ENCODE data around the gene FCGR3A. TPM values are rescaled to one million over a fixed set of nuclear protein-coding genes. Genes with fewer than 3 reads are reported as not detected.

The FCGR3A gene
- total RNA-seq, 1 donor from 2014 or later = 1.00 TPM

DNA sequence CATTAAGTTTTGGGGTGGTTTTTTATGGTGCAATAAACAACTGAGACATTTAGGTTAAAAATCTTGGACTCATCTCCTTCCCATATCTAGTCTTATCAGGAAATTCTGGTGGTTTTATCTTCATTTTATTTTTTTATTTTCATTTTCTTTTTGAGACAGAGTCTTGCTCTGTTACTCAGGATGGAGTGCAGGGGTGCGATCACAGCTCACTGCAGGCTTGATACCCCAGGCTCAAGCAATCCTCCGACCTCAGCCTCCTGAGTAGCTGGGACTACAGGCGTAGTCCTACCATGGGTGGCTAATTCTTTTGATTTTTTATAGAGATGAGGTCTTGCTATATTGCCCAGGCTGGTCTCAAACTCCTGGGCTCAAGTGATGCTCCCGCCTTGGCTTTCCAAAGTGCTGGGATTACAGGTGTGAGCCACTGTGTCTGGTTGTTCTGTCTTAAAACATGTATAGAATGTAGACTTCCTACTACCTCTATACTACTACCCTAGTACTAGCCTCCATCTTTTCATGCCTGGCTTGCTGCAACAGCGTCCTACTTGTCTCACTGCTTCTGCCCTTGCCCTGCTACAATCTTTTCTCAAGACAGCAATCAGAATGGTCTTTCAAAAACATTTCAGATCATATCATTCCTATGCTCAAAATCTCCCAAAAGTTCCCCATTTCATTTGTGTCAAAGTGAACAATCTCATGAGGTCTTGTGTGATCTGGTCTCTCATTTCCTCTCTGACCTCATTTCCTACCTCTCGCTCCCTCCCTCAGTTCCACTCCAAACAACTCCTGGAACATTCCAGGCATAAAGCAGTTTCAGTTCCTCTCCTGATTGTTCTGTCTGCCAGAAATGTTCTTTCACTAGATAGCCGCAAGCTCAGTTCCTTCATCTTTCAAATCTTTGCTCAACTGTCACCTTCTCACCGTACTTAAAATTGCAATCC is 50.2 kb downstream of the FCGR3A start:
- no peak for ATAC-seq

DNA sequence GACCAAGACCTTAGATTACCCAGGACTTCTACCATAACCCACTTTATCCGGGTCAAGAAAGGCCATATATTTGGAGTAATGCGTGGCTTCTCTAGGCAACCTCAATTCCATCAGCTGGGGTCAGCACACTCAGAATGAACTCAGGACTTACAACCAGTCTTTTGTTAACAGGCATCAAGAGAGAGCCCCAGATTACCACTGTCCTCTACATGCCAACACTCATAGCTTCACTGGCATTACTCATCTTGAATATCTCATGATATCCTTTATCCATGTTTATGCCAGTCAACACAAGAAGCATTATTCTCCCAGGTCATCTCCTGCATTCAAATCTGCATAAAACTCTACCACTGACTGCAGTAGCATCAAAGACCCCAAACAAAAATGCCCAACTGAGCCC is 51.0 kb downstream of the FCGR3A start:
- no peak for ATAC-seq

DNA sequence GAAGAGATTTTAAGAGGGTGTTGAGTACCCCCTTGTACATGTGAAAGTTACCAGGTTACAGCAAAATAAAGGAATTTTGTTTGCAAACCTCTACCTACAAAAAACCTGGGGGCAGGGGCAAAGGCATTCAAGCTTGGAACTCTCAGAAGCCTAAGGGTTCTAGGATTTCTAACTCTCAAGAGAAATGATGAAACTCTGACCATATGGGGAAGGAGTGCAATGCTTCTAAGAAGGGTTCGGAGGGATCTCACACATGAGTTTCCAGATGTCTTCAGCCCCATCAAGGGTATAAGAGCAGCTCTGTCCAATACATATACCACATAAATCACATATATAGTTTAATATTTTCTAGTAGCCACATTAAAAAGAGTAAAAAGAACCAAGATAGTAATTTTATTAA is 51.7 kb downstream of the FCGR3A start:
- ATAC-seq = no peak

DNA sequence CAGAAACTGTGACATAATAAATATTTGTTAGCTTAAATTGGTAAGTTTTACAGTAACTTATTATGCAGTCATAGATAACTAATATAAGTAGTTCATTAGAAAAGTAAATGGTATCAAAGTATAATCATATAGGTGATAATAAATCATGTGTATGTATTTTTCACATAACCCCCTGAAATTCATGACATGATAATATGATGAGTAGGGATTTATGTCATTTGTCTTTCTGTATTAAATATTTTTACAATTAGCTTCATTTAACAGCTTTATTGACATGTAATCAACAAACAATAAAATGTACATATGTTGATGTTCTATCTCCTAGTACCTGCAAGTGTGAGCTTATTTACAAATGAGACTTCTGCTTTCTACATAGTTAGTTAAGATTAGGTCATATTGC is 54.1 kb downstream of the FCGR3A start:
- ATAC-seq = no peak

- ATAC-seq = no peak
These were observed 55.4 kb downstream of the FCGR3A start for GRCh38 chr1:161494091-161494735.

DNA sequence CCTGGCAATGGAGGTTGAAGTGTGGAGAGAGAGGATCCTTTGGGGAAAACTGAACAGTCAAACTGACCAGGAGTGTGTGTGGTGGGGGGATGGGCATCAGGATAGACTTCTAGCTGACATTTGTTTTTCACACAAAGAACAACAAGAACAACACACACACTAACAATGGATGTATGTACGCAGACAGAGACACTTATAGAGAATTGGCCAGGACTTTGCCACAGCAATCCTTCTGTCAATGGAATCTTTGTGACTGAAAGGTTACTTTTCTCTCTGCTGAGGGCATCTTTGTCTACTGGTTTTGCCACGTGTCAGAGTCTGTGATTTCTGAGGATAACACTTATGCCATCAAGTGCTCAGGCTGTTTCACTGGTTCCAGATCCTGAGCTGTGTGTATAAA is 56.8 kb downstream of the FCGR3A start:
- no peak for ATAC-seq

Other genes with a start within 250 kb of the FCGR3A start
- gene MPZ, start 239.8 kb downstream of the FCGR3A start, total RNA-seq = 1.4 TPM
- gene SDHC, start 235.4 kb downstream of the FCGR3A start, total RNA-seq = 185 TPM
- gene CFAP126, start 181.9 kb downstream of the FCGR3A start, total RNA-seq = not detected
- 3.1 TPM for gene FCGR2A, start 44.4 kb downstream of the FCGR3A start, total RNA-seq
- gene HSPA6, start 25.3 kb downstream of the FCGR3A start, total RNA-seq = 1.4 TPM
- gene FCGR3B, start 81.4 kb upstream of the FCGR3A start, total RNA-seq = 0.64 TPM
- 0.80 TPM for gene FCGR2B, start 113.3 kb upstream of the FCGR3A start, total RNA-seq
- 0.56 TPM for gene FCRLA, start 157.4 kb upstream of the FCGR3A start, total RNA-seq
- 0.72 TPM for gene FCRLB, start 171.7 kb upstream of the FCGR3A start, total RNA-seq
- gene DUSP12, start 200.0 kb upstream of the FCGR3A start, total RNA-seq = 13.0 TPM
- 11.4 TPM for gene ATF6, start 216.5 kb upstream of the FCGR3A start, total RNA-seq